C4-2B (cell line): ENCODE measurements around the gene RIC8B.

ENCODE experiments used
- CTCF ChIP-seq: fragments of 450-650 bp; conservative IDR thresholded peaks from 2 replicates; pipeline ENCODE4 v1.5.1; 2017; ENCODE audit warnings: mild to moderate bottlenecking
- ZFX ChIP-seq: fragments of 450-650 bp; IDR thresholded peaks from 2 replicates; pipeline ENCODE4 v1.6.1; 2017

- TF ChIP-seq CTCF (no peak), ZFX (no peak)
These were observed 64.9 kb downstream of the RIC8B start for GRCh38 chr12:106839333-106839732.
